CD4-positive, alpha-beta T cell (primary cell): Measurements from ENCODE around the gene ACACA. TPM values are rescaled to one million over a fixed set of nuclear protein-coding genes. Genes with fewer than 3 reads are reported as not detected.
"Not testable (repeated sequence)": the region's sequence is repeated elsewhere in the genome, so short reads cannot be mapped to it uniquely, and the experiment has no call there.

Experiments
- ATAC-seq: fragments of 200-7000 bp; cut with Tn5 transposase; one replicate; pipeline ENCODE4 v1.10.0; 2022; ENCODE audit warnings: mild to moderate bottlenecking; ENCODE audit not compliant: poor library complexity
- CTCF ChIA-PET: fragments of 350-600 bp; sonication (Branson Sonifier 250); formaldehyde crosslinking; loops from one replicate; lab custom pipeline; 2021; ENCODE audit warnings: antibody characterized with exemption, inconsistent platforms; lab: Charles Lee
- POLR2A ChIA-PET: fragments of 350-600 bp; sonication (Branson Sonifier 250); formaldehyde crosslinking; loops from one replicate; lab custom pipeline; 2021; ENCODE audit warnings: antibody characterized with exemption, inconsistent platforms; lab: Charles Lee
- DNase-seq, 14 experiments: peaks; one replicate each; pipeline ENCODE4 v3.0.0-alpha.2; 2013 to 2020; ENCODE audit warnings: mixed read lengths in 2 of 14
- H3K27ac ChIP-seq, 2 donors: one replicate each; pipeline versions ENCODE4 v1.5.1 to v1.7.0; 2013; ENCODE audit warnings: low read length in 2 of 2, low read depth in 1 of 2, mild to moderate bottlenecking in 1 of 2
- H3K27me3 ChIP-seq, 2 experiments: 1 replicate in 1 of 2; 2 replicates in 1 of 2; pipeline versions ENCODE4 v1.6.1 to v1.7.0; 2013; ENCODE audit warnings: low read length in 2 of 2, control low read depth in 1 of 2, mild to moderate bottlenecking in 1 of 2, moderate library complexity in 1 of 2; ENCODE audit not compliant: insufficient read depth in 2 of 2, control insufficient read depth in 1 of 2
- H3K36me3 ChIP-seq: one replicate; pipeline ENCODE4 v1.6.1; 2013; ENCODE audit warnings: low read length, control low read depth; ENCODE audit not compliant: insufficient read depth
- H3K4me1 ChIP-seq: one replicate; pipeline ENCODE4 v1.6.1; 2013; ENCODE audit warnings: low read length, control low read depth; ENCODE audit not compliant: insufficient read depth
- H3K4me3 ChIP-seq: one replicate; pipeline ENCODE4 v1.5.1; 2013; ENCODE audit warnings: mild to moderate bottlenecking, low read length, moderate library complexity
- H3K9me3 ChIP-seq, 2 experiments: 1 replicate in 1 of 2; 2 replicates in 1 of 2; pipeline versions ENCODE4 v1.6.1 to v1.7.0; 2013; ENCODE audit warnings: low read length in 2 of 2, mild to moderate bottlenecking in 2 of 2, control low read depth in 1 of 2, moderate library complexity in 1 of 2; ENCODE audit not compliant: control insufficient read depth in 1 of 2, insufficient read depth in 1 of 2
- H3K27ac Mint-ChIP-seq: one replicate; pipeline ENCODE4 v1.8.0; 2020; ENCODE audit warnings: mixed read lengths
- H3K27me3 Mint-ChIP-seq: one replicate; pipeline ENCODE4 v1.8.0; 2021; ENCODE audit warnings: mixed read lengths
- H3K36me3 Mint-ChIP-seq: one replicate; pipeline ENCODE4 v1.8.0; 2021; ENCODE audit warnings: low read depth, mixed read lengths
- H3K4me1 Mint-ChIP-seq: one replicate; pipeline ENCODE4 v1.8.0; 2021; ENCODE audit warnings: low read depth, mixed read lengths
- H3K4me3 Mint-ChIP-seq: one replicate; pipeline ENCODE4 v1.8.0; 2020; ENCODE audit warnings: mild to moderate bottlenecking, mixed read lengths
- H3K9me3 Mint-ChIP-seq: one replicate; pipeline ENCODE4 v1.8.0; 2020; ENCODE audit warnings: mixed read lengths
- intact Hi-C, 2 experiments: fragments of 100-400 bp; cut with DNase I in 1 of 2; cut with micrococcal nuclease in 1 of 2; formaldehyde crosslinking; loops; one replicate each; pipeline versions ENCODE4 v1.15.1 to v1.9.0; 2023 to 2025; cut with DNase I, micrococcal nuclease
- total RNA-seq, 174 experiments: library from RNA in 2 of 174; stranded (reverse) in 2 of 174; gene quantifications; one replicate each; pipeline ENCODE4 v1.2.3 and lab custom pipeline; 2021 to 2026
- TF ChIP-seq, protein P1 (sequence below): fragments of 200-600 bp; IDR thresholded peaks from one replicate; pipeline ENCODE4 v1.8.0; 2022; ENCODE audit warnings: antibody characterized with exemption, mild to moderate bottlenecking

The ACACA gene
- total RNA-seq, 2 experiments from 2014 or later, result 26.0 to 28.9 TPM

DNA sequence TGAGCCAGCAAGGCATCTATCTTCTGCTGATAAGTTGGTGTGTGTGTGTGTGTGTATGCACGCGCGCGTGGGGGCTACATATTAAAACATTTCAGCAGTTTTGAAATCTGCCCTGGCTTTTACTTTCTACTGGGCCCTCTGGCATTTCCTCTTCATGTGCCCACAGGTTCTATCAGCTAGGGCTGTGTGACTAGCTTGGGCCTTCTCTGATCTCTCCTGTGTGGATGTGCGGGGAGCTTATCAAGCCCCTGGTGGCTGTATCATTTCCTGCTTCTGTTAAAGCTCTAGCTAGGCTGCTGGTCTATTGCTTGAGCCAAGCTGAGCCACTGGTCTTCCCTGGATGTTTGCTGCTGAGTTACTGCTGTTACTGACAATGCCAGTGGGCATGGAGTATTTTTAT, 325.3 kb downstream of the ACACA start:
- CTCF ChIA-PET, result no interaction called here
- TF ChIP-seq, protein P1, sequence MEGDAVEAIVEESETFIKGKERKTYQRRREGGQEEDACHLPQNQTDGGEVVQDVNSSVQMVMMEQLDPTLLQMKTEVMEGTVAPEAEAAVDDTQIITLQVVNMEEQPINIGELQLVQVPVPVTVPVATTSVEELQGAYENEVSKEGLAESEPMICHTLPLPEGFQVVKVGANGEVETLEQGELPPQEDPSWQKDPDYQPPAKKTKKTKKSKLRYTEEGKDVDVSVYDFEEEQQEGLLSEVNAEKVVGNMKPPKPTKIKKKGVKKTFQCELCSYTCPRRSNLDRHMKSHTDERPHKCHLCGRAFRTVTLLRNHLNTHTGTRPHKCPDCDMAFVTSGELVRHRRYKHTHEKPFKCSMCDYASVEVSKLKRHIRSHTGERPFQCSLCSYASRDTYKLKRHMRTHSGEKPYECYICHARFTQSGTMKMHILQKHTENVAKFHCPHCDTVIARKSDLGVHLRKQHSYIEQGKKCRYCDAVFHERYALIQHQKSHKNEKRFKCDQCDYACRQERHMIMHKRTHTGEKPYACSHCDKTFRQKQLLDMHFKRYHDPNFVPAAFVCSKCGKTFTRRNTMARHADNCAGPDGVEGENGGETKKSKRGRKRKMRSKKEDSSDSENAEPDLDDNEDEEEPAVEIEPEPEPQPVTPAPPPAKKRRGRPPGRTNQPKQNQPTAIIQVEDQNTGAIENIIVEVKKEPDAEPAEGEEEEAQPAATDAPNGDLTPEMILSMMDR, result no peak
- H3K9me3 ChIP-seq, result peaks cover 3 to 7% of the 10 kb centered on the region in 2 experiments
- no peaks in the 10 kb centered on the region for H3K27me3 Mint-ChIP-seq
- POLR2A ChIA-PET, result no interaction called here
- no peaks in the 10 kb centered on the region for H3K4me1 ChIP-seq
- peaks cover 5% of the 10 kb centered on the region for H3K9me3 Mint-ChIP-seq
- DNase-seq (no peak), ATAC-seq (no peak)
- H3K36me3 ChIP-seq, result peaks cover 6% of the 10 kb centered on the region
- no peak overlapping the region for H3K4me3 ChIP-seq
- H3K4me1 Mint-ChIP-seq, result no peaks in the 10 kb centered on the region
- no peak overlapping the region for H3K27ac Mint-ChIP-seq
- H3K36me3 Mint-ChIP-seq, result peaks cover 13% of the 10 kb centered on the region
- H3K27ac ChIP-seq, result no peak overlapping the region
- H3K4me3 Mint-ChIP-seq, result no peak overlapping the region
- H3K27me3 ChIP-seq, result no peaks in the 10 kb centered on the region
- intact Hi-C loops, result no loop called here

DNA sequence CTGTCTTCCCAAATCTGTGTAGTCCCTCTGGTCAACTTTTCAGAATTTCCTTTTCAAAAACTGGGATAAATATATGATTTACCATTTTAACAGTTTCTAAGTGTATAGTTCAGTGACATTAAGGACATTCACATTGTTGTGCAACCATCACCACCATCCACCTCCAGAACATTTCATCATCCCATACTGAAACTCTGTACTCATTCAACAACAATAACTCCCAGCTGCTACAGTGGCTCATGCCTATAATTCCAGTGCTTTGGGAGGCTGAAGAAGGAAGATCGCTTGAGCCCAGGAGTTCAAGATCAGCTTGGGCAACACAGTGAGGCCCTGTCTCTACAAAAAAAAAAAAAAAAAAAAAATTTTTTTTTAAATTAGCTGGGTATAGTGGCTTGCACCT, 326.9 kb downstream of the ACACA start:
- Mint-ChIP-seq H3K27ac (no peak overlapping the region), H3K4me1 (no peaks in the 10 kb centered on the region), H3K9me3 (peaks cover 5% of the 10 kb centered on the region), H3K27me3 (no peaks in the 10 kb centered on the region), H3K4me3 (no peak overlapping the region), H3K36me3 (no peaks in the 10 kb centered on the region)
- TF ChIP-seq, protein P1, result no peak
- peaks cover 3 to 7% of the 10 kb centered on the region in 2 experiments for H3K9me3 ChIP-seq
- H3K27me3 ChIP-seq, result no peaks in the 10 kb centered on the region
- H3K27ac ChIP-seq, result no peak overlapping the region
- ATAC-seq (no peak), DNase-seq (no peak)
- ChIA-PET CTCF (no interaction called here), POLR2A (no interaction called here)
- no peak overlapping the region for H3K4me3 ChIP-seq
- no peaks in the 10 kb centered on the region for H3K36me3 ChIP-seq
- H3K4me1 ChIP-seq, result no peaks in the 10 kb centered on the region
- intact Hi-C loops, result no loop called here

DNA sequence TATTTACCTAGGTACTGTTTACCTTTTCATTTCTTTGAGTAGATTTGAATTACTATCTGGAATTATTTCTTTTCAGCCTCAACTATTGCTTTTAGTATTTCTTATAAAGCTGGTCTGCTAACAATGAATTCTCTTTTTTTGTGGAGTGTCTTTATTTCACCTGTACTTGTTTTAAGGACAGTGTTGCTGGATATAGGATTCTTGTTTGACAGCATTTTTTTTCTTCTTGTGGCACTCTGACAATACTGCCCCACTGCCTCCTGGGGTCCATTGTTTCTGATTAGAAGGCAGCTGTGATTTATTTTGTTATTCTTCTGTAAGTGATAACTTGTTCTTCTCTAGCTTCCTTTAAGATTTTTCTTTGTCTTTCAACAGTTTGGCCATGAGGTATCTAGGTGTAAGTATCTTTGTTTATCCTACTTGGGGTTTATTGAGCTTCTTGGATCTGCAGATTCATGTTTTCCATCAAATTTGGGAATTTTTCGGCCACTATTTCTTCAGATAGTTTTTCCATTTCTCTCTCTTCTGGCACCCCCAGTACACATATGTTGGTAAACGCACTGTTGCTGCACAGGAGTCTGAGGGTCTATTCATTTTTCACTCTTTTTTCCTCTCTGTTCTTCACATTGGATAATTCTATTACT, 327.4 kb downstream of the ACACA start:
- H3K9me3 Mint-ChIP-seq, result peaks cover 5% of the 10 kb centered on the region
- H3K9me3 ChIP-seq, result peaks cover 3 to 7% of the 10 kb centered on the region in 2 experiments
- DNase-seq, result no peak
- no peaks in the 10 kb centered on the region for H3K27me3 Mint-ChIP-seq
- intact Hi-C loops, result no loop called here
- H3K36me3 ChIP-seq, result no peaks in the 10 kb centered on the region
- no peaks in the 10 kb centered on the region for H3K4me1 ChIP-seq
- H3K27me3 ChIP-seq, result no peaks in the 10 kb centered on the region
- CTCF ChIA-PET, result no interaction called here
- H3K27ac Mint-ChIP-seq, result no peak overlapping the region
- POLR2A ChIA-PET, result no interaction called here
- TF ChIP-seq, protein P1, result no peak
- H3K36me3 Mint-ChIP-seq, result no peaks in the 10 kb centered on the region
- no peak overlapping the region for H3K4me3 ChIP-seq
- H3K4me1 Mint-ChIP-seq, result no peaks in the 10 kb centered on the region
- no peak for ATAC-seq
- no peak overlapping the region for H3K27ac ChIP-seq
- H3K4me3 Mint-ChIP-seq, result no peak overlapping the region

DNA sequence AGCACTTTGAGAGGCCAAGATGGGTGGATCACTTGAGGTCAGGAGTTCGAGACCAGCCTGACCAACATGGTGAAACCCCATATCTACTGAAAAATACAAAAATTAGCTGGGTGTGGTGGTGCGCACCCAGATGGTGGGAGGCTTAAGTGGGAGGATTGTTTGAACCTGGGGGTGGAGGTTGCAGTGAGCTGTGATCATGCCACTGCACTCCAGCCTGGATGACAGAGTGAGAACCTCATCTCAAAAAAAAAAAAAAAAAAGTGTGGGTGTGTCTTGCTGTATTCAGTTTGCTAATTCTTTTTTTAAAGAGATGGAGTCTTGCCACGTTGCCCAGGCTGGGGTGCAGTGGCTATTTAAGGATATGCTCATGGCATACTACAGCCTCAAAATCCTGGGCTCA, 333.2 kb downstream of the ACACA start:
- H3K27me3 Mint-ChIP-seq, intact Hi-C loops, H3K36me3 Mint-ChIP-seq, H3K4me1 ChIP-seq, H3K27ac ChIP-seq, H3K4me1 Mint-ChIP-seq, H3K4me3 Mint-ChIP-seq, H3K36me3 ChIP-seq, H3K4me3 ChIP-seq, H3K9me3 Mint-ChIP-seq, POLR2A ChIA-PET, H3K9me3 ChIP-seq, H3K27me3 ChIP-seq, ATAC-seq, H3K27ac Mint-ChIP-seq, DNase-seq: not testable (repeated sequence)
- CTCF ChIA-PET, result interaction anchor here (0.7 kb wide), 1 partner anchor 14 kb away, joined by 3 read pairs; no protein-coding TSS in a partner anchor
